SKM-1 treated with dmso at 0.1 percent for 144 hours (cell line): ENCODE results near the gene CORO1C.
"Not testable (repeated sequence)": the region's sequence is repeated elsewhere in the genome, so short reads cannot be mapped to it uniquely, and the experiment has no call there.

ENCODE experiments used
- DNase-seq: peaks from one replicate; lab custom pipeline; 2025; ENCODE audit not compliant: unreplicated experiment; lab: John Stamatoyannopoulos, UW

The CORO1C gene

DNA sequence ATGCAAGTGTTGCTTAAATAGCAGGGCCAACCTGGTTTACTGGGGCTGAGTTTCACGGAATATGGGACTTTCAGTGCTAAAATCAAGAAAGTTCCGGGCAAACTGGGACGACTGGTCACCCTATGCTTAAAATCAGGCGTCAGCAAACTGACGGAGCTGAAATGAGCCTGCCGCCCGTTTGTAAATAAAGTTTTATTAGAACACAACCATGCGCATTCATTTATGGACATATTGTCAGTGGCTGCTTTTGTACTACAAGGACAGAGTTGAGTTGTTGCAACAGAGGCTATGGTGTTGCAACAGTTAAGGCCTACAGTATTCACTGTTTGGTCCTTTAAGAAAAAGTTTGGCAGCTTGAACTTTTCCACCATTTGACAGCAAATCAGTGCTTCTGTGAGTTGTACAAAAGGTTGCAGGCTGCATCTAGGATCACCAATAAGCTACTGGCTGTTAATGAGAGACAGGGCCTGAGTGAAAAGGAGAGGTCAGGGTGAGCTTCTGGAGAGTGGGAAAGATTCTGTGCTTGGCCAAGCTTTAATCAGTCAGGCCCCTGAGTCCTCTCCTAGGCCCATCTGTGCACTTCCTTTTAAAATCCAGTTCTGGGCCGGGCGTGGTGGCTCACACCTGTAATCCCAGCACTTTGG, 111.0 kb downstream of the CORO1C start:
- DNase-seq = peak; percentile 5

- DNase-seq = no peak
Observed at GRCh38 chr12:108619369-108620160, 111.8 kb downstream of the CORO1C start.

- DNase-seq = not testable (repeated sequence)
Observed at GRCh38 chr12:108618953-108619274, 112.4 kb downstream of the CORO1C start.

DNA sequence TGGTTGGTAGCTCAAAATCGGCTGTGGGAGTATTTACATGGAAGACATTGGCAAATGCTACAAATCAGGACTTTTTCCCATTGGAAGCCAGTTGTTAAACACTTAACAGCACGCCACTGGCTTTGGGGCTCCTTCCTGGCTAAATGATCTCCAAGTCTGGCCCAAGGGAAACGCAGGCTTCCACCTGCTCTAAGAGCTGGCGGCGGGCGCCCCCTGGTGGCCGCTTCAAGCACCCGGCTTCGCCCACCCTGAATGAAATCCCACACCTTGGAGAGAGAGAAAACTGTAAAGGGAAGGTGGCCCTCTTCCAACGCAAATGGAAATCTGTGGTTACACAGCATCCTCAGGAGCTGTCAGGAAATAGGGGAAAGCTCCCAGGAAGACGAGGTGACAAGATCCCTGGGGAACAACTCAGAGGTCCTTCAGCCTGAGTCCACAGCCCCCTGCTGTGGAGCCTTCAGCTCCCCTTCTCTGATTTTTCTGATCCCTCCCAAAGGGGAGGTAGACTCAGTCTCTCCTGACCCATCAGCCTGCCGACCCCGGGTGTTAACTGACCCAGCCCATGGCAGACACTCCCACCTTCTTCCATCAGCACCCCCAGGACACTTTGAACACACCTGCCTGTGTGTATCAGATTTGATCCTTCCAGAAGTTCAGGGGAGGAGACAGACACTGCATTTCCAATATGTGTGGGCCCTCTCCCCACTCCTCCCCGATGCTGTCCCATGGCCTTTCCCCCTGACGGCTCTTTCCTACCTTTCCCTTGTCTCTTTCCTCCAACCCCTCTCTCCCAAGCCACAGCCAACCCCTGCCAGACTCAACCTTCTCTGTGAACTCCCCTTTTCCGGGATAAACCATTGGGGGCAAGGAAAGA, 113.0 kb downstream of the CORO1C start:
- DNase-seq = peak; percentile 8

- no peak for DNase-seq
Observed at GRCh38 chr12:108616941-108617858, 114.1 kb downstream of the CORO1C start.

DNA sequence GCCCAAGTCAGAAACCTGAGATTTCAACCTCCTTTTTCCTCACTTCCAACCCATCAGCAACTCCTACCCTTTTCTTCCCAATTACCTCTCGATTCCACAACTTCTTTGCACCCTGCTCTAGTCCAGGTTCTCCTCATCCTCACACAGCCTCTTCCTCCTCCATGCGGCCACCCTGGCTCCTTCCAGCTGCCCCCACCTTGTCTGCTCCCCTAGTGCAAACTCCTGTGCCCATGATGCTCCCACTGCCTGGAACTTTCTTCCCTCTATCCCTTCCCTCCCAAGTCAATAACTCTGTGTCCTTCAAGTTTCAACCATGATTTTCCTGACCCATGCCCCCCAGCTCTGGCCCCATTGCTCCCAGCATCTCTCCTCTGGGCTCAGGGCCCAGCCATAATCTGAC, 115.0 kb downstream of the CORO1C start:
- no peak for DNase-seq

- DNase-seq = no peak
Observed at GRCh38 chr12:108615918-108616317, 115.4 kb downstream of the CORO1C start.

DNA sequence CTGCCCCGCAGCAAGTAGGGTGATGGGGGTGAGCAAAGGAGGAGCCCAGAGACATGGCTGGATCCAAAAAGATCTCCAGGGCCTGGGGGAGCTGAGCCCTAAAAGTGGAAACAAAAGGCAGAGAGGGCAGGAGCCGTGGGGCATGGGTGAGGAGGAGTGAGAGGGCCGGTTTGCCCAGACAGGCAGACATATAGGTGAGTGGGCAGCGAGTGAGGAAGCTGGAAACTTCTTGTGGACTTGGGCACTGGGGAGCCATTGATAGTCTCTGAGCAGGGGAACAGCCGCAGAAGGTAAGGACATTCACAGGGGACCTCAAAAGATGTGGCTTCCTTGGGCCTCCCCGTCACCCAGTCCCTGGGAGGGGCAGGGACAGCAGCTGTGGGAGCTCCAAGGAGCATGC, 116.7 kb downstream of the CORO1C start:
- DNase-seq = no peak

GRCh38 chr12:108614041-108614440, 117.3 kb downstream of the CORO1C start:
- no peak for DNase-seq

DNA sequence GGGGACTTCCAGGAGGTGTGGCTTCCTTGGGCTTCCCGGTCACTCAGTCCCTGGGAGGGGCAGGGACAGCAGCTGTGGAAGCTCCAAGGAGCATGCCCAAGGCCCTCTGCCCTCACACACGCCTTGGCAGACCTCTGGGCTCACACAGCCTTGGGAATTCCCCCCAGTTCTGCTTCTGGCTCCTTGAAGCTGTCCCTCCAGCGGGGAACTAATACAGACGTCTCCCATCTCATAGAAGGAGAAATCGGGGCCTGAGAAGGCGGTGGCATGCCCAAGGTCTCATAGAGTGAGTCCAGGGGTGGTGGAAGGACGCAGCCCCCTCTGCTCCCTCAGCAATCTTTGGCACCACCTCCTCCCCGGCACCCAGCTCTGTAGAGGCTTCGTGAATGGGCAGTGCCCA, 117.8 kb downstream of the CORO1C start:
- DNase-seq = no peak

- DNase-seq = no peak
Observed at GRCh38 chr12:108612788-108613282, 118.5 kb downstream of the CORO1C start.

DNA sequence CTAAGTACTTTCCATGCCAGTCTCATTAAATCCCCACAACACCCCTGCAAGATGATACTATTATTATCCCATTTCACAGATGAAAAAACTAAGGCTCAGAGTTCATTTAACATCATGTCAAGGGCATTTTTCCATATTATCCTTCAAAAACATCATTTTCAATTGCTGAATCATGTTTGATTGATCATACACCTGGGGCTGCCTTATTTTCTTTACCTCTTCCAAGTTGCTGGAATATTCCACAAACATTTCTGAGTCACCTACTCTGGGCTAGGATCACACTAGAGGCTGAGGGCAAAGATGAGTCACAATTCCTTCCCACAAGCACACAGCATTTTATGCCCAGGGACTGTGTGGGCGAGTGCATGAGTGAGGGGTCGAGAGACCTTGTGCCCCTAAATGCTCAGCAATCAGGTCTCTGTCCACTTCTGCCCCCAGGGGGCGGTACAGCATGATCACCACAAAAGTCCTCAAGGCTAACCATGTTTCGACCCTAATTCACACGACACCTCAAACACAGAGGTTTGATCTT, 119.4 kb downstream of the CORO1C start:
- DNase-seq = peak; percentile 4

- no peak for DNase-seq
Observed at GRCh38 chr12:108610856-108611605, 120.3 kb downstream of the CORO1C start.

- DNase-seq = no peak
Observed at GRCh38 chr12:108610336-108610815, 120.9 kb downstream of the CORO1C start.

GRCh38 chr12:108609537-108610335, 121.6 kb downstream of the CORO1C start:
- DNase-seq = no peak

GRCh38 chr12:108608616-108609015, 122.7 kb downstream of the CORO1C start:
- no peak for DNase-seq

GRCh38 chr12:108607981-108608600, 123.2 kb downstream of the CORO1C start:
- DNase-seq = no peak

GRCh38 chr12:108606492-108606891, 124.8 kb downstream of the CORO1C start:
- DNase-seq = no peak
